ENCODE measurements around the gene LRRC8D. TPM values are rescaled to one million over a fixed set of nuclear protein-coding genes. Genes with fewer than 3 reads are reported as not detected.

Gene LRRC8D
- total and polyA plus RNA-seq, 9 of the 15 experiments (the other 6 are each of a cell fraction or from before 2014, with no cell fraction given) = 3.4 to 53.9 (median 15.9) TPM

GRCh38 chr1:89821322-89822108 is 683 bp downstream of the LRRC8D start (continued):
- TF ChIP-seq ZNF197 (CRISPR knock-in tag; IDR thresholded peaks at IDR 0.05; ENCODE audit: low read depth) (0 out of 2 replicates have a peak, but pooled peaks have one; percentile 40), UBTF (IDR thresholded peaks at IDR 0.05; ENCODE audit: borderline replicate concordance in 1 of 2, low read depth in 2 of 2, low read length in 2 of 2) (peak; percentile 86 to 93), ZNF3 (CRISPR knock-in tag; IDR thresholded peaks at IDR 0.05) (no peak), CHD1 (IDR thresholded peaks at IDR 0.05; ENCODE audit: low read length) (peak; percentile 40), SNAPC5 (CRISPR knock-in tag; IDR thresholded peaks at IDR 0.05) (no peak), PRDM10 (IDR thresholded peaks at IDR 0.05; ENCODE audit: partially characterized antibody) (peak; percentile 80), SP2 (IDR thresholded peaks at IDR 0.05; ENCODE audit: extremely low read depth, low read depth, low read length, poor library complexity, severe bottlenecking) (no peak), PYGO2 (tag; IDR thresholded peaks at IDR 0.05) (no peak), SUPT5H (IDR thresholded peaks at IDR 0.05) (peak; percentile 72; the same call in 1 of the 2 replicates), COPS2 (conservative IDR thresholded peaks at IDR 0.05) (no peak), FOS (IDR thresholded peaks at IDR 0.05; ENCODE audit: extremely low read depth, insufficient read length) (no peak), SOX6 (IDR thresholded peaks at IDR 0.05) (0 out of 2 replicates have a peak, but pooled peaks have one; percentile 22), NEUROD1 (IDR thresholded peaks at IDR 0.05; ENCODE audit: borderline replicate concordance, low read depth, low read length, partially characterized antibody) (no peak)
- TF ChIP-seq, protein P1, sequence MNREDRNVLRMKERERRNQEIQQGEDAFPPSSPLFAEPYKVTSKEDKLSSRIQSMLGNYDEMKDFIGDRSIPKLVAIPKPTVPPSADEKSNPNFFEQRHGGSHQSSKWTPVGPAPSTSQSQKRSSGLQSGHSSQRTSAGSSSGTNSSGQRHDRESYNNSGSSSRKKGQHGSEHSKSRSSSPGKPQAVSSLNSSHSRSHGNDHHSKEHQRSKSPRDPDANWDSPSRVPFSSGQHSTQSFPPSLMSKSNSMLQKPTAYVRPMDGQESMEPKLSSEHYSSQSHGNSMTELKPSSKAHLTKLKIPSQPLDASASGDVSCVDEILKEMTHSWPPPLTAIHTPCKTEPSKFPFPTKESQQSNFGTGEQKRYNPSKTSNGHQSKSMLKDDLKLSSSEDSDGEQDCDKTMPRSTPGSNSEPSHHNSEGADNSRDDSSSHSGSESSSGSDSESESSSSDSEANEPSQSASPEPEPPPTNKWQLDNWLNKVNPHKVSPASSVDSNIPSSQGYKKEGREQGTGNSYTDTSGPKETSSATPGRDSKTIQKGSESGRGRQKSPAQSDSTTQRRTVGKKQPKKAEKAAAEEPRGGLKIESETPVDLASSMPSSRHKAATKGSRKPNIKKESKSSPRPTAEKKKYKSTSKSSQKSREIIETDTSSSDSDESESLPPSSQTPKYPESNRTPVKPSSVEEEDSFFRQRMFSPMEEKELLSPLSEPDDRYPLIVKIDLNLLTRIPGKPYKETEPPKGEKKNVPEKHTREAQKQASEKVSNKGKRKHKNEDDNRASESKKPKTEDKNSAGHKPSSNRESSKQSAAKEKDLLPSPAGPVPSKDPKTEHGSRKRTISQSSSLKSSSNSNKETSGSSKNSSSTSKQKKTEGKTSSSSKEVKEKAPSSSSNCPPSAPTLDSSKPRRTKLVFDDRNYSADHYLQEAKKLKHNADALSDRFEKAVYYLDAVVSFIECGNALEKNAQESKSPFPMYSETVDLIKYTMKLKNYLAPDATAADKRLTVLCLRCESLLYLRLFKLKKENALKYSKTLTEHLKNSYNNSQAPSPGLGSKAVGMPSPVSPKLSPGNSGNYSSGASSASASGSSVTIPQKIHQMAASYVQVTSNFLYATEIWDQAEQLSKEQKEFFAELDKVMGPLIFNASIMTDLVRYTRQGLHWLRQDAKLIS (CRISPR knock-in tag; IDR thresholded peaks at IDR 0.05) = peak; percentile 79; the same call in 1 of the 2 replicates
